ENCODE measurements around the gene SLC25A25.

Gene SLC25A25

DNA sequence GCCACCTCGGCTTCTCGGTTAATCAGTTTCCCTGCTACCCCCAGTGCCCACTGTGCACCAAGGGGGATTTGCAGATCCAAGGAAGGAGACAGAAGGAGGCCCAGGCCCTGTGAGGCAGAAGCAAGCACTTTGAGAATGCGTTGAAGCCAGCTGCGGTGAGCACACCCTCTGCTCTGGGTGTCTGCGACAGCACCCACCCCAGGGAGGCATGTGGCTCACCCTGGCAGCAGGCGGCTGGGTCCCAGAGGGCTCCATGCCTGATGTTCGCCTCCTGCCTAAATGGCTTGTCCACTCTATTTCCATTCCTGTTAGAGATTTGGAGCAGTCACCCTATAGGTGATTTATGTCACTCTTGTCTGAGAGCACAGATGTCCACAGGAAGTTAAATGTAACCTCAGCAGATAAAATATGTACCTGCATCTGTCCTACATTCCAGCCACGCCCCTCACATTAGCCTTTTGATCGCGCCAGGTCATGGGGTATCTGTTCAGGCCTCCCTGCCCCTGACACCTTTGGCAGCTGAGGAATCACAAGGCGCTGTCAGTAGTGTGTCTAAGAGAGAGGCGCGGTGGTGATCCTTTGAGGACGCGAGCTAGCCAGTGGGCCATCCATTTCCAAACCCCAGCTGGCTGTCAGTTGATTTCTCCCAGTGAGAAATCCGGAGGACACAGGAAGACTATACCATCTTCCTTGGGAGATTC is 31.3 kb downstream of the SLC25A25 start:
- no peak for TF ChIP-seq JUND (IDR thresholded peaks at IDR 0.05; ENCODE audit: low read depth)
- in situ Hi-C loops (cut with HindIII; ENCODE audit: low pct_unique_long_range_greater_than_20kb, low sequenced_read_pairs), result no loop called here
- DNase-seq (ENCODE audit: low read depth in 1 of 2, low spot score in 1 of 2), result no peak

DNA sequence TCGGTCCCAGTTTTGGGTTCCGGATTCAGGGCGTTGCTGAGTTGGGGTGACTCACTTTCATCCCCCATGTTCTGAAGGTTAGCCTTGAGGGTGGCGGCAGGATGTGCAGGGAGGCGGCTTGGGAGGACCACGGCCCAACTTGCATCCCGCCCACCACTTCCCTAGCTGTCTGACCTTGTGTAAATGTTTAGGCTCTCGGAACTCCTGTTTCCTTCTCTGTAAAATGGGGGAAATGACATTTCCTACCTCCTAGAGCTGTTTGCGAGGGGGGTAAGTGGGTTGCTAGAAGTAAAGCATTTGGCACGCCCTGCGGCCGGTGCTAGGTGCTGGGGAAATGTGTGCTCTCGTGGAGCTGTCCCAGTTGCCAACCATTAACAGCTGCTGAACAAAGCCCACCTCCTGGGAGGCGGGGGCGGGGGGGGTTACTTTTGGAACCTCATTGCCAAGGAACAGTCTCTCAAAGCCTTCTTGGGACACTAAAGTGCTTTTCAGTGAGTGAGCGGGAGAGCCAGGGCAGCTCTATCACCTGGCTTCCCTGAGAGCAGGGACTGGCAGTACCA is 32.0 kb downstream of the SLC25A25 start:
- TF ChIP-seq JUND (IDR thresholded peaks at IDR 0.05; ENCODE audit: low read depth), result no peak
- no peak for DNase-seq (ENCODE audit: low read depth in 1 of 2, low spot score in 1 of 2)
- in situ Hi-C loops (cut with HindIII; ENCODE audit: low pct_unique_long_range_greater_than_20kb, low sequenced_read_pairs), result no loop called here

DNA sequence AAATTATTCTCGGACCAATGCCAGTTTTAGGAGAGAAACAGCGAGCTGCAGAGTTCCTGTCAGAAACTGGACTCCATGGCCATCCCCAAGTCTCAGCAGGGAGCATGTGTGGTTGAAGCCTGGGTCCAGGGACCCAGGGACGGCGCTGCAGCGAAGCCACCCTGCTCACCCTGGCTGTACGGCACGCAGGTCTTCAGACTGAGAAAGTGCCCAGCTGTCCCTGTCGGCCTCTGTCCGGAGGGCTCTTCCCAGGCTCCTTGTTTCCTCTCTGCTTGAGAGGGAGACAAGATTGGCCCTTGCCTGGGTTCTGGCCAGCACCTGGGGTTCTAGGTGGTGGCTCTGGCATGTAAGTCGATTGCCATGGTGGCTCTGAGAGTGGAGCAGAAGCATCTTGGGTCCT is 32.5 kb downstream of the SLC25A25 start:
- in situ Hi-C loops (cut with HindIII; ENCODE audit: low pct_unique_long_range_greater_than_20kb, low sequenced_read_pairs), result no loop called here
- no peak for TF ChIP-seq JUND (IDR thresholded peaks at IDR 0.05; ENCODE audit: low read depth)
- DNase-seq (ENCODE audit: low read depth in 1 of 2, low spot score in 1 of 2), result no peak

DNA sequence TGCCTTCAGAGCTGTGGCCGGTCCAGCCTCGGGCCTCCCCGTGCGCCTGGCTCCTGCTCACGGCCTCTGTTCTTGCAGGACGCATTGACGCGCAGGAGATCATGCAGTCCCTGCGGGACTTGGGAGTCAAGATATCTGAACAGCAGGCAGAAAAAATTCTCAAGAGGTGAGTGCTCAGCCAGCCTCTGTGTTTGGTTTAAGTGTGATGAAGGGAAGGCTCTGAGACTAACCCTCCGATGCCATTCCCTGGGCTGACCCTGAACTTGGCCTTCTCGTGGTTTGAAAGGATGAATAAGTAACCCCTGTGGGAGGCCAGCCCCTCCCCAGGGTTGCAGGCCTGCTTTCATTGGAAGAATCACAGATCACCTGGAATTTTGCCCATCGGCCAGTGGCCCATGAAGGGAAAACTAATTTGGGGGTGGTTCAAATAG is 33.2 kb downstream of the SLC25A25 start:
- no peak for DNase-seq (ENCODE audit: low read depth in 1 of 2, low spot score in 1 of 2)
- TF ChIP-seq JUND (IDR thresholded peaks at IDR 0.05; ENCODE audit: low read depth), result no peak
- in situ Hi-C loops (cut with HindIII; ENCODE audit: low pct_unique_long_range_greater_than_20kb, low sequenced_read_pairs), result no loop called here

DNA sequence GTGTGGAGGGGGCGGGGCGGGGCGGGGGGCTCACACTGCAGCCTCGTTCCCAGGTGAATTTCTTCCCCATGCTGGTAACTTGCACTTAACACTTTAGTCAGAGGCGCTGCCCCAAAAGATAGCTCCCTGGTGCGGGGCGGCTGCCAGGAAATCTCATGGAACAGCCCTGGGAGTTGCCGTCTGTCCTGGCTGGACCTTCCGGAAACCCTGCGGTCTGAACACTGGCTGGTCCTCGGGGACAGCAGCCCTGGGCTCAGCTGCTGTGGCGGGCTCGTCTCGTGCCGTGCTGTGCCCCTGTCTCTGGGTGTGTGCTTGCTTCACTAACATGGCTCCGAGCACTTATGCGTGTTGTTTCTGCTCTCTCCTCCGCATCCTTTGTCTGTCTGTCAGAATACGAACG is 33.7 kb downstream of the SLC25A25 start:
- no peak for DNase-seq (ENCODE audit: low read depth in 1 of 2, low spot score in 1 of 2)
- in situ Hi-C loops (cut with HindIII; ENCODE audit: low pct_unique_long_range_greater_than_20kb, low sequenced_read_pairs), result no loop called here
- TF ChIP-seq JUND (IDR thresholded peaks at IDR 0.05; ENCODE audit: low read depth), result no peak

DNA sequence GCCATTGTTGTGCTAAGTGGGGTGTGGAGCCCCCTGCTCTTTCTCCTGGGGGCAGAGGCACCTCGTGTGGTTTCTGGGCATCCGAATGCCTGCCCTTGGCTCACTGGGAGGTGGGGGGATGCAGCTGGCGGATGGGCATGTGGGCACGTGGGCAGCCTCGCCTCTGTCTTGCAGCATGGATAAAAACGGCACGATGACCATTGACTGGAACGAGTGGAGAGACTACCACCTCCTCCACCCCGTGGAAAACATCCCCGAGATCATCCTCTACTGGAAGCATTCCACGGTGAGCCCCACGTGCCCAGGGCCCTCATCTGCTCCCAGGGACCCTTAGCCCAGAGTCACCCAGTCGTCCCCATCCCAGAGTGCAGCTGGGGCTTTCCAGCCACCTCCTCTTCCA is 34.2 kb downstream of the SLC25A25 start:
- TF ChIP-seq JUND (IDR thresholded peaks at IDR 0.05; ENCODE audit: low read depth), result no peak
- in situ Hi-C loops (cut with HindIII; ENCODE audit: low pct_unique_long_range_greater_than_20kb, low sequenced_read_pairs), result no loop called here
- no peak for DNase-seq (ENCODE audit: low read depth in 1 of 2, low spot score in 1 of 2)

DNA sequence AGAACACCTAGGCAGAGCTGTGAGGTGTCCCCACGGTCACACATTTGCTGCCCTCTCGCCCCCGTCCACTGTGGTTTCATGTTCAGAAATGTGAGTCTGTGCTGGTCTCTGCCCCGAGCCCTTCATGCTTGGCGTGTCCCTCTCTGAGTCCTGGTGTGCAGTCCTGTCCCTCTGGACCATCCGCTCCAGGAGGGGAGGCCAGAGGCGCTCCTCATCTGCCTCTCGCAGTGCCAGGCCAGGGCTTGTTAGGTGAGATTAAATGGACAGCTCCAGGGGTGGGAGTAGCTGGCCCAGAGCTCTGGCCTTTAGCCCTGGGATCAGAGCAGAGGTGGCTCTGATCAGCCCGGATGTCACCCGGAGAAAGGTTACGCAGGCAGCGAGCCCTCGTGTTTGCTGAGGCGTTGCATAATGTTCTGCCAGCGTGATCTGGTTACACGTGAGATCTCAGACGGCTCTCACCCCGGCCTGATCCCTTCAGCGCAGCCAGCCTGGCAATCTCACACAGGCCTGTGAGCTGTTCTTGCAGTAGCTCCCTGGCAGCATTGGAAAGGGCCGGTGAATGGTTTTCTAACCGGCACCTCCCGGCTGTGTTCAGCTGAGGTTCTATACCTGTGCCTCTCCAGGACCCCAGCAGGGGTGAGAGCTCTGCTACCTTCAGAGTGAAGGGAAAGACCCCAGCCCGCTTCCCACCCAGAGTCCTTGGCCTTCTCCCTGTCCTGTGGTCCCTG is 35.0 kb downstream of the SLC25A25 start:
- in situ Hi-C loops (cut with HindIII; ENCODE audit: low pct_unique_long_range_greater_than_20kb, low sequenced_read_pairs), result no loop called here

DNA sequence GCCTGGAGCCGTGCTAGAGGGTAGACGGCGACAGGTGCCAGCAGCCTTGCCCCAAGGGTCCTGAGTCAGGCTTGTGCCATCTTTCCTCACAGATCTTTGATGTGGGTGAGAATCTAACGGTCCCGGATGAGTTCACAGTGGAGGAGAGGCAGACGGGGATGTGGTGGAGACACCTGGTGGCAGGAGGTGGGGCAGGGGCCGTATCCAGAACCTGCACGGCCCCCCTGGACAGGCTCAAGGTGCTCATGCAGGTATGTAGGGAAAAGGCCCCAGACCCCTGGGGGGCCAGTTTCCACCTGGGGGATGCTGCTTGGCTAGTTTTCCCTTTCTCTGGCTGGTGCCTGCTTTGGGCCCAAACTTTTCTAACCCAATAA is 35.5 kb downstream of the SLC25A25 start:
- no peak for DNase-seq (ENCODE audit: low read depth in 1 of 2, low spot score in 1 of 2)
- in situ Hi-C loops (cut with HindIII; ENCODE audit: low pct_unique_long_range_greater_than_20kb, low sequenced_read_pairs), result no loop called here
- no peak for TF ChIP-seq JUND (IDR thresholded peaks at IDR 0.05; ENCODE audit: low read depth)

More for the DNA sequence above, 35.0 kb downstream of the SLC25A25 start:
- no peak for TF ChIP-seq JUND (IDR thresholded peaks at IDR 0.05; ENCODE audit: low read depth)
- DNase-seq (ENCODE audit: low read depth in 1 of 2, low spot score in 1 of 2), result no peak

DNA sequence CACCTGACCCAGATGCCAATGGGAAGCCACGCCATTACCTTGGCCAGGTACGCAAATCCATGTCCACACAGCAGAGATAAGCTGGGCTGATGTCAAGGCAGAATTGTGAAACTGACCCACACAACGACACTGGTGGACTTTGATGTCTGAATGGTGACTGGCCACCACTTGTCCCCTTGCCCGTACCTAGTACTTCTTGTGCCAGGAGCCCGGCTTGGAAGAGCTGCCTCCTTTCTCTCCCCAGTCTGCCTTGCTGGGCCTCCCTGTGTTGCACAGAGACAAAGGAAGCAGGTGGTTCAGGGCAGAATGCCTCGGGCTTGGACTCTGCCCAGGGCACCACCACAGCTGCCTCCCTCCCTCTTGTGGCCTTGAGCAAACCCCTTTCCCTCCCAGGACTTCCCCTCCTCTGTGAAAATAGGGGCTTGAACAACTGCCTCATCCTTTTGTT is 36.2 kb downstream of the SLC25A25 start:
- DNase-seq (ENCODE audit: low read depth in 1 of 2, low spot score in 1 of 2), result no peak
- TF ChIP-seq JUND (IDR thresholded peaks at IDR 0.05; ENCODE audit: low read depth), result no peak
- in situ Hi-C loops (cut with HindIII; ENCODE audit: low pct_unique_long_range_greater_than_20kb, low sequenced_read_pairs), result no loop called here

DNA sequence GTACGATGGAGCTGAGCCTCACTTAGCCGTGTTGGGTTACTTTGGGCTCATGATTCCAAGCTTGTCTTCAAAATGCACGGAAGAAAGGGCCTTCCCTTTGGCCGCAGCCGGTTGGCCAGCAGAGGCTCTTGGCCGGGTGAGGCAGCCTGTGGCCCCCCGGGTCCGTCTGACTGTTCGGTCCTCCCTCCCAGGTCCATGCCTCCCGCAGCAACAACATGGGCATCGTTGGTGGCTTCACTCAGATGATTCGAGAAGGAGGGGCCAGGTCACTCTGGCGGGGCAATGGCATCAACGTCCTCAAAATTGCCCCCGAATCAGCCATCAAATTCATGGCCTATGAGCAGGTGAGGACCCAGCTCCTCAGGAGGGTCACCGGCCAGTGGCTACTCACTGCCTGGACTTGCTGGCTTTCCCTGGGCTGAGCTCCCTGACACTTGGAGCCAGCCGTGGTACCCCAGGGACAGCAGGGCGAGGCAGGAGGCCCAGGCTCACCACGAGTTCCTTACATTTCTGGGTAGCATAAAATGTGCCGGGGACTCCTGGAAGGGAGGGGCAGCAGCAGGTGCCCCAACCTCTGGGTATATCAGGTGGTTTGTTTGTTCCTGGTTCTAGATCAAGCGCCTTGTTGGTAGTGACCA is 37.6 kb downstream of the SLC25A25 start:
- no peak for TF ChIP-seq JUND (IDR thresholded peaks at IDR 0.05; ENCODE audit: low read depth)
- DNase-seq (ENCODE audit: low read depth in 1 of 2, low spot score in 1 of 2), result no peak
- in situ Hi-C loops (cut with HindIII; ENCODE audit: low pct_unique_long_range_greater_than_20kb, low sequenced_read_pairs), result no loop called here

DNA sequence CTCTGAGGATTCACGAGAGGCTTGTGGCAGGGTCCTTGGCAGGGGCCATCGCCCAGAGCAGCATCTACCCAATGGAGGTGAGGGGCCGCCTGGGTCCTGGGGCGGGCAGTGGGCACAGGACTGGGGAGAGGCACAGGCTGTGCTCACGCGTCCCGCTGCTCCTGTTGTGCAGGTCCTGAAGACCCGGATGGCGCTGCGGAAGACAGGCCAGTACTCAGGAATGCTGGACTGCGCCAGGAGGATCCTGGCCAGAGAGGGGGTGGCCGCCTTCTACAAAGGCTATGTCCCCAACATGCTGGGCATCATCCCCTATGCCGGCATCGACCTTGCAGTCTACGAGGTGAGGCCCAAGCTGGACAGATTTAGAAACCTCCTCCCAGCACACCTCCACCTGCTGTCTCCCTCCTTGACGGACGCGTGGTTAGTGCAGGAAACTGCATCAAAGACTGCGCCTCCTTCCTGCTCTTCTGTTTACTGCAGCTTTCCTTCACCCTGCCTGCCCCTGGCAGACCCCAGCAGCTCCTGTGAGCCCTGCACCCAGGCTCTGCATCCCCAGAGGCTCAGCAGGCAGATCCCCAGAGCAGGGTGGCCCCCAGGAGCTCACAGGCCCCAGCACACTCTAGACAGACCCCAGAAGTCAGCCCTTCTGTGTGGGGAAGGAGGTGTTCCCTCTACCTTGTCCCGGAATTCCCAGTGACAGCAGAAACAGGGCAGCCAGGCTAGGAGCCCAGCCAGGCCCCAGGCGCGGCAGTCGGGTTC is 38.3 kb downstream of the SLC25A25 start:
- DNase-seq (ENCODE audit: low read depth in 1 of 2, low spot score in 1 of 2), result no peak
- in situ Hi-C loops (cut with HindIII; ENCODE audit: low pct_unique_long_range_greater_than_20kb, low sequenced_read_pairs), result no loop called here
- TF ChIP-seq JUND (IDR thresholded peaks at IDR 0.05; ENCODE audit: low read depth), result no peak

DNA sequence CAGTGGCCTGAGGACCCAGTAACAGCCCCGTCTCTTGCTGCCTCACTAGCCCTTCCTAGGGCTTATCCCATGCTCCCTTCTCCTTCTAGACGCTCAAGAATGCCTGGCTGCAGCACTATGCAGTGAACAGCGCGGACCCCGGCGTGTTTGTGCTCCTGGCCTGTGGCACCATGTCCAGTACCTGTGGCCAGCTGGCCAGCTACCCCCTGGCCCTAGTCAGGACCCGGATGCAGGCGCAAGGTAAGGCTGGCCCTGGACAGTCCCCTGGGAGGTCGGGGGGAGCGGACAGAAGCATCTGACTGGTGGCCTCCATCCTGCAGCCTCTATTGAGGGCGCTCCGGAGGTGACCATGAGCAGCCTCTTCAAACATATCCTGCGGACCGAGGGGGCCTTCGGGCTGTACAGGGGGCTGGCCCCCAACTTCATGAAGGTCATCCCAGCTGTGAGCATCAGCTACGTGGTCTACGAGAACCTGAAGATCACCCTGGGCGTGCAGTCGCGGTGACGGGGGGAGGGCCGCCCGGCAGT is 39.0 kb downstream of the SLC25A25 start:
- no peak for TF ChIP-seq JUND (IDR thresholded peaks at IDR 0.05; ENCODE audit: low read depth)
- in situ Hi-C loops (cut with HindIII; ENCODE audit: low pct_unique_long_range_greater_than_20kb, low sequenced_read_pairs), result no loop called here

More for the DNA sequence above, 39.0 kb downstream of the SLC25A25 start:
- DNase-seq (ENCODE audit: low read depth in 1 of 2, low spot score in 1 of 2), result no peak
